ENCODE measurements around the gene HMGN2. TPM values are rescaled to one million over a fixed set of nuclear protein-coding genes. Genes with fewer than 3 reads are reported as not detected.
A peak's percentile ranks its signal among the peaks of the same experiment; 100 is the strongest.

The HMGN2 gene
- 100 to 1,000 TPM; 743 to 915 TPM for total RNA-seq

DNA sequence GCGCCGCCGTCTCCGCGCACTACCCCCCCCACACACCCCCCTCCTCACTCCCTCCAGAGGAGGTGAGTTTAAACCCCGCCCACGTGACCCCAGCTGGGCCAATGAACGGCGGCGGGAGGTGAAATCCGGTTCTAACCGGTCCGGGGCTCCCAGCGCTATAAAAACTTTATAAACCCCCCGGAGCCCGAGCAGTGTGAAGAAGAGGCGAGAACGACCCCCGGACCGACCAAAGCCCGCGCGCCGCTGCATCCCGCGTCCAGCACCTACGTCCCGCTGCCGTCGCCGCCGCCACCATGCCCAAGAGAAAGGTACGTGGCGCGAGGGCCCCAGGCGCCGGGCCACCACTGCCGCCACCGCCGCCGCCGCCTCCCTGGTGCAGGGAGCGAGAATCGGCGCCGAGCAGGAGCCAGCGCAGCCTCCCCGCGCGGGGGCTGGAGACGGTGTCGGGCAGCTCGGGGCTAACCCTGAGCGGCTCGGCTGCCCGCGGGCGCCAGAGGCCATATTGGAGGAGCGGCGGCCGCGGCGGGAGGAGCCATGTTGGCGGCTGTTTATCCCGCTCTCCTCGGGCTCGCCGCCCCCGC, at the start of gene HMGN2:
HMGN2 (plus strand) TSS at position 121 of the 581 bp plus-strand sequence; CDS start at position 294, 173 bp downstream.
- H3K4me1 Mint-ChIP-seq = peaks cover 45% of the 10 kb centered on the region
- H3K36me3 Mint-ChIP-seq = peaks cover 39% of the 10 kb centered on the region
- H3K27ac Mint-ChIP-seq = peak within 1 kb of the TSS; percentile 95
- DNase-seq (peak; percentile 95), ATAC-seq (peak; percentile 73)
- H3K27me3 Mint-ChIP-seq = no peaks in the 10 kb centered on the region
- CTCF ChIA-PET = interaction anchor here (0.8 to 4.4 kb wide), 11 partner anchors 14 to 327 kb away, joined by 3 to 35 read pairs (median 4); partner anchors contain the start of genes CEP85 and DHDDS
- H3K9me3 Mint-ChIP-seq (ENCODE audit: low read depth) = no peaks in the 10 kb centered on the region
- H3K4me3 Mint-ChIP-seq = peak within 1 kb of the TSS; percentile 86

DNA sequence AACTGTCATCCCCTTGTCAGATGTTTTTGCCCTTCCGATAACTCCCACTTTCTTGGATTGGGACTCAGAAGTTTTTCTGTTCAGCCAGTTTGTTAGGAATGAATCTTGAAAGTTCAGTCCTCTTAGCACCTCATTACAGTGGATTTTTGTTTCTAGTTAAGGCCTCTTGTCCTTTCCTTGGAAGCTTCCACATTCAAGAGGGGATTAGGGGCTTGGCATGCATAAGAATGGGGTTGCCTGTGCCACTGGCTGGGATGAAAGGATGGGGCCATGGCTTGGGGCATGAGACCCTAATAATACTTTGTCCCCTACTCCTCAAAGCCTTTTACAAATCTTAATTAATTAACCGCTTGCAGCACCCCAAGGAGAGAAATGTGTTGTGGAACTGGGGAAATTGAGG, 42.5 kb upstream of the HMGN2 start:
- H3K9me3 Mint-ChIP-seq (ENCODE audit: low read depth) = no peaks in the 10 kb centered on the region
- CTCF ChIA-PET = interaction anchor here (0.8 to 6.5 kb wide), 4 partner anchors 13 to 195 kb away, joined by 3 to 54 read pairs (median 4); partner anchors contain the start of gene CEP85
- no peak for DNase-seq

GRCh38 chr1:26431979-26432695, 40.1 kb upstream of the HMGN2 start, which contains the start of gene DHDDS:
DHDDS (plus strand) TSS chr1:26432321; CDS start chr1:26432946, 625 bp downstream.
- ATAC-seq = peak; percentile 98
- H3K4me1 Mint-ChIP-seq = peaks cover 32% of the 10 kb centered on the region
- DNase-seq = peak; percentile 99
- no peaks in the 10 kb centered on the region for H3K9me3 Mint-ChIP-seq (ENCODE audit: low read depth)
- peaks cover 7% of the 10 kb centered on the region for H3K36me3 Mint-ChIP-seq
- peaks cover 13% of the 10 kb centered on the region for H3K27me3 Mint-ChIP-seq
- CTCF ChIA-PET = interaction anchor here (0.6 to 6.5 kb wide), 16 partner anchors 12 to 262 kb away, joined by 3 to 54 read pairs (median 4); partner anchors contain the start of genes CEP85, HMGN2, UBXN11 and ZNF593
- peak within 1 kb of the TSS; percentile 91 for H3K27ac Mint-ChIP-seq
- H3K4me3 Mint-ChIP-seq = peak within 1 kb of the TSS; percentile 97

More for the DNA sequence above, 42.5 kb upstream of the HMGN2 start:
- Mint-ChIP-seq H3K36me3 (peaks cover 7% of the 10 kb centered on the region), H3K4me1 (peaks cover 32% of the 10 kb centered on the region), H3K27me3 (peaks cover 22% of the 10 kb centered on the region), H3K27ac (no peak overlapping the region), H3K4me3 (no peak overlapping the region)
- ATAC-seq = no peak

DNA sequence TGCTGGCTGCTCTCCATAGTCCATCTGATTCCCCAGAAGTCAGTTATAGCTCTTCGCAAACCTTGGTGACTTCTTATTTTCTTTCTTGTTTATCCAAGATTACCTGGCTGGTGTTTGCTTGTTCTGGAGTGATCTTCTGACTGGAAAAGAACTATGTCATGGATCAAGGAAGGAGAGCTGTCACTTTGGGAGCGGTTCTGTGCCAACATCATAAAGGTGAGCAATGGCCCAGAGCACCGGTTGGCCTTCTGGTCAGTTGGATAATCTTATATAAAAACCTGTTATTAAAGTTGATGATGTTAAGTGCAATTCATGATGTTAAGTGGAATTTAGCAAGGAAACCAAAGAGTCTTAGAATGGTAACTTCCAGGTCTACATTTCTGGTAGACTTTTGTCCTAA, 39.4 kb upstream of the HMGN2 start:
- CTCF ChIA-PET = interaction anchor here (0.5 to 6.5 kb wide), 12 partner anchors 12 to 263 kb away, joined by 3 to 54 read pairs (median 6); partner anchors contain the start of genes CEP85, HMGN2 and ZNF593
- peak overlapping the region; percentile 91 for H3K27ac Mint-ChIP-seq
- no peaks in the 10 kb centered on the region for H3K9me3 Mint-ChIP-seq (ENCODE audit: low read depth)
- H3K4me1 Mint-ChIP-seq = peaks cover 32% of the 10 kb centered on the region
- no peak for DNase-seq
- no peak for ATAC-seq
- H3K4me3 Mint-ChIP-seq = peak overlapping the region; percentile 97
- peaks cover 8% of the 10 kb centered on the region for H3K36me3 Mint-ChIP-seq
- H3K27me3 Mint-ChIP-seq = peaks cover 10% of the 10 kb centered on the region

DNA sequence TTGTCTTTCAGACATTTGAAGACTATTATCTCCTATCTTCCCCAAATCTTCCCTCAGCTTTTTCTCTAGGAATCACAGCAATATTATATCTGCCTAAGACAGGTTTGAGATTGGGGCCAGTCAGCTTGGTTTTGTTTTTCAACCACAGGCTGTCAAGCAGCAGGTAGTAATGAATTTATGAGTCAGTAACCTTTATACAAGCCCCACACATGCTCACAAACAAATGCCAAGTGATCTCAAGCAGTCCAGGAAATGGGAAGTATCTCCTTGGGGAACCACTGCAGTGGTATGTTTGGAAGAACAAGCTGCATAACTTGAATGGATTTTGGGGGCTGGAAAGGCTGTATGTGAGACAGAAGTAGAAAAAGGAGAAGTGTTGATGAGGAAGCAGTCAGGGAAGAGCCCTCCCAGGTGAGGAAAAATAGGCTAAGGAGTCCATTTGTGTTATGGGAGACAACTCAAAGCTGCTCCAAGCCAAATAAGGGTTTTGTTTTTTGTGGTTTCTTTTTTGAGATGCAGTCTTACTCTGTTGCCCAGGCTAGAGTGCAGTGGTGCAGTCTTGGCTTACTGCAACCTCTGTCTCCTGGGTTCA, 38.0 kb upstream of the HMGN2 start:
- CTCF ChIA-PET = interaction anchor here (0.8 to 6.5 kb wide), 5 partner anchors 11 to 289 kb away, joined by 3 to 54 read pairs (median 5); partner anchors contain the start of gene HMGN2
- Mint-ChIP-seq H3K9me3 (ENCODE audit: low read depth) (no peaks in the 10 kb centered on the region), H3K27me3 (peaks cover 7% of the 10 kb centered on the region), H3K27ac (peak overlapping the region; percentile 54), H3K4me1 (peaks cover 32% of the 10 kb centered on the region), H3K4me3 (no peak overlapping the region), H3K36me3 (peaks cover 18% of the 10 kb centered on the region)
- ATAC-seq = no peak
- DNase-seq = no peak

GRCh38 chr1:26438041-26438440, 34.2 kb upstream of the HMGN2 start:
- peaks cover 43% of the 10 kb centered on the region for H3K36me3 Mint-ChIP-seq
- CTCF ChIA-PET = interaction anchor here (1.0 to 2.0 kb wide), 2 partner anchors 21 to 204 kb away, joined by 3 to 7 read pairs; partner anchors contain the start of gene CEP85

GRCh38 chr1:26440259-26440658, 32.0 kb upstream of the HMGN2 start:
- DNase-seq = no peak
- CTCF ChIA-PET = interaction anchor here (0.5 to 1.4 kb wide), 2 partner anchors 29 to 1062 kb away, joined by 4 read pairs; no protein-coding TSS in a partner anchor
- Mint-ChIP-seq H3K4me3 (no peak overlapping the region), H3K27me3 (no peaks in the 10 kb centered on the region), H3K4me1 (no peaks in the 10 kb centered on the region), H3K9me3 (ENCODE audit: low read depth) (no peaks in the 10 kb centered on the region), H3K36me3 (peaks cover 48% of the 10 kb centered on the region), H3K27ac (no peak overlapping the region)
- no peak for ATAC-seq

More at GRCh38 chr1:26438041-26438440, 34.2 kb upstream of the HMGN2 start:
- Mint-ChIP-seq H3K9me3 (ENCODE audit: low read depth) (no peaks in the 10 kb centered on the region), H3K27ac (no peak overlapping the region), H3K27me3 (no peaks in the 10 kb centered on the region), H3K4me1 (peaks cover 12% of the 10 kb centered on the region), H3K4me3 (no peak overlapping the region)
- DNase-seq = no peak
- no peak for ATAC-seq

DNA sequence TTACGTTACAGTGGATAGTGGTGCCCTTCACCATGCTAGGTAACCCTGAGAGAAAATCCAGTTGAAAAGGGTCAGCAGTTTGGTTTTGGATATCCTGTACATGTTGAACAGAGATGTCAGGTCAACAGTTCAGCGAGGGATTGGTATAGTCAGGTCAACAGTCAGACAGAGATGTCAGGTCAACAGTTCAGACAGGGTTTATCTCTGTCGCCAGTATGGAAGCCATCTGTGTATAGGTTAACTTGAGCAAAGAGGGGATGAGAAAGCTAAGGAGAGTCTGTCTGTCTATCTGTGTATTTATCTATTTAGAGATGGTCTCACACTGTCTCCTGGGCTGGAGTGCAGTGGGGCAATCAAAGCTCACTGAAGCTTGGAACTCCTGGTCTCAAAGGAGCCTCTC, 22.4 kb upstream of the HMGN2 start:
- no peaks in the 10 kb centered on the region for H3K27me3 Mint-ChIP-seq
- peaks cover 44% of the 10 kb centered on the region for H3K36me3 Mint-ChIP-seq
- no peak overlapping the region for H3K4me3 Mint-ChIP-seq
- ATAC-seq (no peak), DNase-seq (no peak)
- CTCF ChIA-PET = no interaction called here
- no peak overlapping the region for H3K27ac Mint-ChIP-seq
- no peaks in the 10 kb centered on the region for H3K9me3 Mint-ChIP-seq (ENCODE audit: low read depth)
- H3K4me1 Mint-ChIP-seq = no peaks in the 10 kb centered on the region

DNA sequence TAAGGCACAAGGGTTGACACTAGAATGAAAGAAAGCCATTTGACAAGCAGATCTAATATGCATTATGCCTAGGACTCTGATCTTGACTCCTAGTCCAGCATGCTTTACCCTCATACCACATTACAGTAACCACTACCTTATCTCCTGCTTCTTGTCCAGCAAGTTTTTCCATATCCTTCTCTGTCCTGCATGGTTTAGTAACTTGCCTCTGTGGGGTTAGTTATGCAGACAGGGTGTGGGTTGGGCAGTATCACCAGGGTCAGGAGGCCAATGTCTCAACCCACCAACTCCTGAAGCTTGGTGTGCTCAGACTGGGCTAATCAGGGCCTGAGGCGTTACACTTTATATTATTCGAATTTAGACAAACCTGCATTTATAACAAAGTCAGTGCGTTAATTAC, 21.3 kb upstream of the HMGN2 start:
- Mint-ChIP-seq H3K4me3 (no peak overlapping the region), H3K9me3 (ENCODE audit: low read depth) (no peaks in the 10 kb centered on the region), H3K4me1 (no peaks in the 10 kb centered on the region), H3K27me3 (no peaks in the 10 kb centered on the region), H3K27ac (no peak overlapping the region), H3K36me3 (peaks cover 45% of the 10 kb centered on the region)
- DNase-seq (no peak), ATAC-seq (no peak)
- CTCF ChIA-PET = no interaction called here

- Mint-ChIP-seq H3K27me3 (no peaks in the 10 kb centered on the region), H3K9me3 (ENCODE audit: low read depth) (no peaks in the 10 kb centered on the region), H3K36me3 (peaks cover 37% of the 10 kb centered on the region), H3K4me3 (no peak overlapping the region), H3K27ac (no peak overlapping the region), H3K4me1 (no peaks in the 10 kb centered on the region)
- CTCF ChIA-PET = interaction anchor here (2.1 kb wide), 1 partner anchor 35 kb away, joined by 7 read pairs; no protein-coding TSS in a partner anchor
- ATAC-seq (no peak), DNase-seq (no peak)
Measured at GRCh38 chr1:26452459-26453183, 19.6 kb upstream of the HMGN2 start.

DNA sequence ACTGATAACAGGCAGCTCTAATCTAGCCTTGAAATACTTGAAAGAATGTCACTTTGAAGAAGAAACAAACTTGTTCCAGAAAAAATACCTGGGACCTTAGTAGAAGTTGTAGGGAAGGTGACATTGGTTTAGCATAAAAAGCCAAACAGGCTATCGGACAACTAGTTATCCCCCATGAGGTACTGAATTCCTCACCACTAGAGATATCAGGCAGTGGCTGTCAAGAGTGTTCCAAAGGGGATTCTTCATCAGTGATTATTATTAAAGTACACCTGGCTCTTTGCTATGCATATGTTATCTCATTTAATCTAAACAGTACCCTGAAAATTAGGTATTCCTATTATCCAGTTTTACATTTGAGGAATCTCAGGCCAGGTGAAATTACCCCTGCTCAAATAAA, 13.1 kb upstream of the HMGN2 start:
- Mint-ChIP-seq H3K27ac (no peak overlapping the region), H3K4me1 (no peaks in the 10 kb centered on the region)
- CTCF ChIA-PET = interaction anchor here (1.6 to 2.1 kb wide), 2 partner anchors 11 to 42 kb away, joined by 6 to 8 read pairs; no protein-coding TSS in a partner anchor

DNA sequence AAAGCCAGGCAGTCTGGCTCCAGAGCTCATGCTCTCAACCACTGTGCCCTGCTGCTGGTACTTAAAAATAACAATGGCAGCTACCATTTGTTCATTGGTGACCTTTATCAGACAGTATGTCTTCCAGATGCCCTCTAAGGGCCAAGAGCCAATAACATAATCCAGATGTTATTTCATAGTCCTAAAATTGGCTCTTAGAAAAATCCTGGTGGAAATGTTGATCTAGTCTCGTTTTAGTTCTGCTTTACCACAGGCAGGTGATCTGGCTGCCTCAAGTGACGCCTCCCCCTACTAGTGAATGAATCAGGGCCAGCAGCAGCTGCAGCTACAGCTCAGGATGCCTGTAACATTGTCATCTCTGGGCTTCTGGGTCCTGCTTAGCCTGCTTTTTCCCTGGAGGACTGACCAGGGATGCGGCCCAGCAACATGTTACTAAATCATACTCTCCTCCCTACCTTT, 12.6 kb upstream of the HMGN2 start:
- Mint-ChIP-seq H3K27ac (no peak overlapping the region), H3K36me3 (peaks cover 33% of the 10 kb centered on the region), H3K9me3 (ENCODE audit: low read depth) (no peaks in the 10 kb centered on the region), H3K4me1 (no peaks in the 10 kb centered on the region), H3K27me3 (no peaks in the 10 kb centered on the region), H3K4me3 (no peak overlapping the region)
- ATAC-seq (no peak), DNase-seq (no peak)
- CTCF ChIA-PET = interaction anchor here (1.6 to 2.1 kb wide), 2 partner anchors 10 to 43 kb away, joined by 6 to 8 read pairs; no protein-coding TSS in a partner anchor

More for the DNA sequence above, 13.1 kb upstream of the HMGN2 start:
- Mint-ChIP-seq H3K36me3 (peaks cover 34% of the 10 kb centered on the region), H3K27me3 (no peaks in the 10 kb centered on the region), H3K4me3 (no peak overlapping the region), H3K9me3 (ENCODE audit: low read depth) (no peaks in the 10 kb centered on the region)
- DNase-seq = no peak
- no peak for ATAC-seq

All from activated CD8-positive, alpha-beta memory T cell treated with anti-CD3 and anti-CD28 coated beads, Interleukin-2, amount 10 ng/mL, durations not matched to agents 7 days and 5 days (primary cell).